GM19452 (cell line): ENCODE measurements around the gene PTPRU.
"Not testable (repeated sequence)": the region's sequence is repeated elsewhere in the genome, so short reads cannot be mapped to it uniquely, and the experiment has no call there.

Source experiments
- ATAC-seq: cut with Tn5 transposase; IDR thresholded peaks from one replicate; pipeline ENCODE4 v1.9.1; 2021; ENCODE audit not compliant: unreplicated experiment

PTPRU gene

GRCh38 chr1:29314685-29315084 lies 78.4 kb downstream of the PTPRU start:
- not testable (repeated sequence) for ATAC-seq

- ATAC-seq, result no peak
These were observed 78.9 kb downstream of the PTPRU start for GRCh38 chr1:29315262-29315661.

- no peak for ATAC-seq
These were observed 79.6 kb downstream of the PTPRU start for GRCh38 chr1:29315876-29316275.

- ATAC-seq, result no peak
These were observed 81.0 kb downstream of the PTPRU start for GRCh38 chr1:29317063-29317915.

- ATAC-seq, result no peak
These were observed 81.7 kb downstream of the PTPRU start for GRCh38 chr1:29317916-29318530.

GRCh38 chr1:29318724-29319123 lies 82.4 kb downstream of the PTPRU start:
- no peak for ATAC-seq

GRCh38 chr1:29319300-29320110 lies 83.2 kb downstream of the PTPRU start:
- ATAC-seq, result no peak

- no peak for ATAC-seq
These were observed 84.0 kb downstream of the PTPRU start for GRCh38 chr1:29320156-29320940.

- no peak for ATAC-seq
These were observed 84.9 kb downstream of the PTPRU start for GRCh38 chr1:29321176-29321575.

- ATAC-seq, result no peak
These were observed 85.9 kb downstream of the PTPRU start for GRCh38 chr1:29322147-29322694.

GRCh38 chr1:29322861-29323585 lies 86.7 kb downstream of the PTPRU start:
- no peak for ATAC-seq

- ATAC-seq, result no peak
These were observed 87.3 kb downstream of the PTPRU start for GRCh38 chr1:29323636-29324035.

- ATAC-seq, result no peak
These were observed 87.9 kb downstream of the PTPRU start for GRCh38 chr1:29324202-29324601.

- ATAC-seq, result no peak
These were observed 88.5 kb downstream of the PTPRU start for GRCh38 chr1:29324771-29325351.

- ATAC-seq, result no peak
These were observed 89.4 kb downstream of the PTPRU start for GRCh38 chr1:29325675-29326074.

GRCh38 chr1:29326123-29326522 lies 89.8 kb downstream of the PTPRU start:
- no peak for ATAC-seq

- no peak for ATAC-seq
These were observed 91.1 kb downstream of the PTPRU start for GRCh38 chr1:29327223-29327935.

- ATAC-seq, result no peak
These were observed 92.9 kb downstream of the PTPRU start for GRCh38 chr1:29329022-29329775.
